Measurements from ENCODE around the gene GNPTG.

Gene GNPTG

DNA sequence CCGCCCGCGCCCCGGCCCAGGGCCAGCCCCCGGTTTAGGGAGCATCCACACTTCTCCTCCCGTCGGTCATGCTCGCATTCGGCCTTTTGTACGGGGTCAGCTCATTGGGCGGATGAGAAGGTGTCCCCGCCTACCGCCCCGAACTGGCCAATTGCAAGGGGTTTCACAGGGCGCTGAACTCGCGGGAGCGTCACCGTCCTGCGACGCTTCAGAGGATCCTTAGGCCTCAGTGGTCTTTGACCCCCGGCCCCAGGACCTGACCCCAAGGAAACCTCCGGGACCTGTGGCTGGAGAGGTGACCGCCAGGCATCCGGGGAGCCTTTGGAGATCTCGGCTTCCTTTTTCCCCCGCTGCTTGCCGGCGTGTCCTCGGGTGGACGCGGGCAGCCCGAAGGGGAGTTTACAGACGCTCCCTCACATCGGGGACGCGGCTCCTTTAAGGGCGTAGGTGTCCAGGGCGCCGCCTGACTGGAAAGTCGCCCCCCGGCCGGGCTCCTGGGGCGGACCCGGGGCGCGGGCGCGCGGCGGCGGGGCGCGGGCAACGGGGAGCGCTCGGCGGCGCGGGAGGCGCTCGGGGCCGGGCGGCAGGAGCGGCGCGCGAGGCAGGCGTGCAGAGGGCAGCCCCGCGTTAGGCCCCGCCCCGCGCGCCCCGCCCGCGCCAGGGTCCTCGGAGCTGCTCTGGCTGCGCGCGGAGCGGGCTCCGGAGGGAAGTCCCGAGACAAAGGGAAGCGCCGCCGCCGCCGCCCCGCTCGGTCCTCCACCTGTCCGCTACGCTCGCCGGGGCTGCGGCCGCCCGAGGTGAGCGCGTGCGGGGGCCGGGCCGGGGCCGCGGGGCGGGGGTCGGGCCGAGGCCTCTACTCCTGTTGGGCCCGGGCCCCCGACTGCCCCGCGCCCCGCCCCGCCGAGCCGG is 42.5 kb upstream of the GNPTG start, which contains the start of gene UBE2I:
Gene UBE2I (plus strand): TSS at position 660 of the 909 bp plus-strand sequence. CDS start 4,395 bp downstream, outside the sequence.
- Histone ChIP-seq H3K27ac (peak within 1 kb of the TSS; percentile 100), H3K4me1 (peaks cover 19% of the 10 kb centered on the region), H3K9ac (peak within 1 kb of the TSS; percentile 99), H3K79me2 (peaks cover 39% of the 10 kb centered on the region), H3K4me2 (ENCODE audit: low read length) (peak within 1 kb of the TSS; percentile 97), H3K9me3 (ENCODE audit: control insufficient read depth, low read length) (no peaks in the 10 kb centered on the region), H3K27me3 (ENCODE audit: control insufficient read depth, insufficient read depth, low read length) (no peaks in the 10 kb centered on the region), H2AFZ (peak within 1 kb of the TSS; percentile 98), H3K36me3 (ENCODE audit: control insufficient read depth, insufficient read depth, low read length) (no peaks in the 10 kb centered on the region), H3K4me3 (ENCODE audit: low read depth, low read length) (peak within 1 kb of the TSS; percentile 72)
- TF ChIP-seq, protein P1, sequence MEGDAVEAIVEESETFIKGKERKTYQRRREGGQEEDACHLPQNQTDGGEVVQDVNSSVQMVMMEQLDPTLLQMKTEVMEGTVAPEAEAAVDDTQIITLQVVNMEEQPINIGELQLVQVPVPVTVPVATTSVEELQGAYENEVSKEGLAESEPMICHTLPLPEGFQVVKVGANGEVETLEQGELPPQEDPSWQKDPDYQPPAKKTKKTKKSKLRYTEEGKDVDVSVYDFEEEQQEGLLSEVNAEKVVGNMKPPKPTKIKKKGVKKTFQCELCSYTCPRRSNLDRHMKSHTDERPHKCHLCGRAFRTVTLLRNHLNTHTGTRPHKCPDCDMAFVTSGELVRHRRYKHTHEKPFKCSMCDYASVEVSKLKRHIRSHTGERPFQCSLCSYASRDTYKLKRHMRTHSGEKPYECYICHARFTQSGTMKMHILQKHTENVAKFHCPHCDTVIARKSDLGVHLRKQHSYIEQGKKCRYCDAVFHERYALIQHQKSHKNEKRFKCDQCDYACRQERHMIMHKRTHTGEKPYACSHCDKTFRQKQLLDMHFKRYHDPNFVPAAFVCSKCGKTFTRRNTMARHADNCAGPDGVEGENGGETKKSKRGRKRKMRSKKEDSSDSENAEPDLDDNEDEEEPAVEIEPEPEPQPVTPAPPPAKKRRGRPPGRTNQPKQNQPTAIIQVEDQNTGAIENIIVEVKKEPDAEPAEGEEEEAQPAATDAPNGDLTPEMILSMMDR (IDR thresholded peaks at IDR 0.05), result no peak

DNA sequence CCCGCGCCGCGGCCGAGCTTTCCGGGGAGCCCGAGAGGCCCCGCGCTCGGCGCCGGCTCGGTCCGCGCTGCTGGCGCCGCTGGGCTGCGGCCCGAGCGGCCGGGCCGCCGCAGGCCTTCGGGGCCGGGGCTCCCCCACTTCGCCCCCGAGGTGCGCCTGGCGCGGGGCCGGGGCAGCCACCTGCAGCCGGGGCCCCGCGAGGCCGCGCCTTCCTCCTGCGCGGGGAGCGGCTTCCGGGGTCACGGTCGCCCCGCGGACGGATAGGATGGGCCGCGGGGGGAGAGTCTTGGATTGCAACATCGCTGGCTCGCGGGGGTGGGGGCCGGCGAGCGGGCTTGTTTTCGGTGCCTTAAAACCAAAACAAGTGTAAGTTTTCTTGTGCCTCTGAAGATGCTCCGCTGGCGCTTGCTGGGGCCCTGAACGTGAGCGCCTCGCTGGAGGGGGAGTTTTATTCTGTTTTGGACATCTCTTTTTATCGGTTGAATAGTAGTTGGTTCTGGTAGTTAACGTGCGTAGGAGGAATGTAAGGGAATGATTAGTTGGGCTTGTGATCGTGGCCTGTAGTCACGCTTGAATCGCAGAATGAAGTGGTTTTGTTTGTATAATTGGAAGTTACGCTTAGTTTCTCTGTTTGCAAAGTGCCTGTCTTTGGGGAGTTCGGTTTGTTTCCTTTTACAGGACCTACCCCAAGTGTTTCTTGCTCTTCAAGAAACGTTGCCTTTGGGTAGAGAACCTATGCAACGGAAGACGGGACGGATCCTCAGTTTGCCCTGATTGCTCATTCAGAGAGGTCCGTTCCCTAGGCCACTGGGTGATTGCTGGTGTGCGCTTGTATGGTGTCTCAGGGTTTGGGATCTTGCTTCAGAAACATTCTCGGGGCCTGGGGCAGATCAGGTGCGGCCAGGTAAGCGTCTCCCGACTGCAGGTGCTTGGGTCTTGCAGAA is 41.6 kb upstream of the GNPTG start:
- no peak overlapping the region for H2AFZ ChIP-seq
- TF ChIP-seq, protein P1 (IDR thresholded peaks at IDR 0.05), result no peak
- H3K36me3 ChIP-seq (ENCODE audit: control insufficient read depth, insufficient read depth, low read length), result no peaks in the 10 kb centered on the region
- peak overlapping the region; percentile 50 for H3K9ac ChIP-seq
- H3K4me2 ChIP-seq (ENCODE audit: low read length), result peak overlapping the region; percentile 91
- peaks cover 48% of the 10 kb centered on the region for H3K79me2 ChIP-seq
- no peaks in the 10 kb centered on the region for H3K27me3 ChIP-seq (ENCODE audit: control insufficient read depth, insufficient read depth, low read length)
- peaks cover 19% of the 10 kb centered on the region for H3K4me1 ChIP-seq
- H3K4me3 ChIP-seq (ENCODE audit: low read depth, low read length), result peak overlapping the region; percentile 72
- peak overlapping the region; percentile 5 for H3K27ac ChIP-seq
- no peaks in the 10 kb centered on the region for H3K9me3 ChIP-seq (ENCODE audit: control insufficient read depth, low read length)

DNA sequence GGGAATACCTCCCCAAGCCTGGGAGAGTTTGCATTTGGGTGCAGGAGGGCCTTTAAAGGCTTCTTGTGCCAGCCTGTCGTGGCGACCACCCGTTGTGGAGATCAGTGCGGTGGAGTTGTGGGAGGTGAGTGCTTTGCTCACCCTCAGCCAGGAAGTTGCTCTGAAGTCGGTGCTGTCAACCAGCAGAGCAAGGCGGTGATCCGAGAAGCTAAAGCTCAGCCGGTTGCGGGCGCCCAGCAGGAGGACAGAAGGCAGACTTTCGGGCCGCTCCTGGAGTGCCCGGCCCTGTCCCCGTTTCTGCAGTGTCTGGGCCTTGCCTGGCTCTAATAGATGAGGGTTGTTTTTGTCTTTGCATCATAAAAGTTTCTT is 40.9 kb upstream of the GNPTG start:
- no peaks in the 10 kb centered on the region for H3K27me3 ChIP-seq (ENCODE audit: control insufficient read depth, insufficient read depth, low read length)
- TF ChIP-seq, protein P1 (IDR thresholded peaks at IDR 0.05), result no peak
- H3K36me3 ChIP-seq (ENCODE audit: control insufficient read depth, insufficient read depth, low read length), result no peaks in the 10 kb centered on the region
- no peaks in the 10 kb centered on the region for H3K9me3 ChIP-seq (ENCODE audit: control insufficient read depth, low read length)
- peak overlapping the region; percentile 72 for H3K4me3 ChIP-seq (ENCODE audit: low read depth, low read length)
- no peak overlapping the region for H2AFZ ChIP-seq
- H3K27ac ChIP-seq, result peak overlapping the region; percentile 5
- H3K9ac ChIP-seq, result no peak overlapping the region
- H3K4me1 ChIP-seq, result peaks cover 19% of the 10 kb centered on the region
- peak overlapping the region; percentile 91 for H3K4me2 ChIP-seq (ENCODE audit: low read length)
- peaks cover 55% of the 10 kb centered on the region for H3K79me2 ChIP-seq

DNA sequence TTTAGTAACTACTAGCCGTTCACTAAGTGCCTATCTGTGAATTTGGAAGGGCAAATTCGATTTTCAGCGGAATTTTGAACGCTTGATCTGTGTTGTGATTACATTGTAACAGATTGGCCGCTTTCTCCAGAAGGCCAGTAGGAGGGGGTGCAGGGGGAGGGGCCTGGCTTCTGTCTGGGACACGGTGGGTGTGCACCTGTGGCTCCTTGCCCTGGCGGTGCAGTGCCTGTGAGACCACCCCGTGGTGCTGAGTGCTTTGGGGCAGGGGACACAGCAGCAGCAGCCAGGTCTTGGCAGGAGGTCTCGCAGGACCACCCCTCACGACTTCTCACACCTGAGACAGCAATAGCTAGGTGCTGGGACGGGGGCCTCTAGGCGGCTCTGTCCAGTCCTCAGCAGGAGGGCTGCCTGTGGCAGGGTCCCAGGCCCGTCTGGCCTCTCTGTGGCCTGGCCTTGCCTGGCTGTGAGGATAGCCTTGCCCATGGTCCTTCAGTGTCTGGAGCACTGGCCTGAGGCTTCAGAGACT is 40.5 kb upstream of the GNPTG start:
- peak overlapping the region; percentile 5 for H3K27ac ChIP-seq
- H2AFZ ChIP-seq, result no peak overlapping the region
- no peaks in the 10 kb centered on the region for H3K9me3 ChIP-seq (ENCODE audit: control insufficient read depth, low read length)
- H3K9ac ChIP-seq, result no peak overlapping the region
- TF ChIP-seq, protein P1 (IDR thresholded peaks at IDR 0.05), result no peak
- H3K36me3 ChIP-seq (ENCODE audit: control insufficient read depth, insufficient read depth, low read length), result no peaks in the 10 kb centered on the region
- H3K79me2 ChIP-seq, result peaks cover 57% of the 10 kb centered on the region
- H3K4me2 ChIP-seq (ENCODE audit: low read length), result peak overlapping the region; percentile 91
- peak overlapping the region; percentile 72 for H3K4me3 ChIP-seq (ENCODE audit: low read depth, low read length)
- H3K27me3 ChIP-seq (ENCODE audit: control insufficient read depth, insufficient read depth, low read length), result no peaks in the 10 kb centered on the region
- H3K4me1 ChIP-seq, result peaks cover 19% of the 10 kb centered on the region

Data from parathyroid adenoma (tissue), 2 donors.